DOHH2 (cell line): ENCODE data around the gene DUOXA2.

Experiments used
- CTCF ChIP-seq: fragments of 200-600 bp; sonication (generic); IDR thresholded peaks from one replicate; pipeline ENCODE4 v1.5.1; 2014; ENCODE audit warnings: antibody characterized with exemption, mild to moderate bottlenecking, low read depth, low read length; ENCODE audit not compliant: poor library complexity, severe bottlenecking
- EZH2phosphoT487 ChIP-seq: fragments of 200-600 bp; sonication (generic); IDR thresholded peaks from 2 replicates; pipeline ENCODE4 v1.6.1; 2017; ENCODE audit warnings: borderline replicate concordance, mild to moderate bottlenecking, antibody characterized with exemption, low read length, moderate library complexity, mixed read lengths

GRCh38 chr15:45088801-45089711, 25.1 kb upstream of the DUOXA2 start:
- TF ChIP-seq CTCF, result no peak
- TF ChIP-seq EZH2phosphoT487, result no peak
